HG03060 (cell line): ENCODE data around the gene PET117.
A peak's percentile ranks its signal among the peaks of the same experiment; 100 is the strongest.
"Not testable (repeated sequence)": the region's sequence is repeated elsewhere in the genome, so short reads cannot be mapped to it uniquely, and the experiment has no call there.

Experiments
- ATAC-seq: cut with Tn5 transposase; IDR thresholded peaks from one replicate; pipeline ENCODE4 v1.9.1; 2021; ENCODE audit warnings: low read depth, moderate number of reproducible peaks; ENCODE audit not compliant: unreplicated experiment

PET117 gene

GRCh38 chr20:18137412-18138265 is at the start of gene PET117, which contains the start of gene KAT14:
PET117 (plus strand) TSS chr20:18137863; CDS start chr20:18137956, 93 bp downstream.
KAT14 (plus strand) TSS chr20:18137863; CDS start chr20:18142661, 4,798 bp downstream.
- ATAC-seq = peak; percentile 75

GRCh38 chr20:18088298-18088697 is 49.4 kb upstream of the PET117 start:
- not testable (repeated sequence) for ATAC-seq

- ATAC-seq = not testable (repeated sequence)
Observed at GRCh38 chr20:18088841-18089240, 48.8 kb upstream of the PET117 start.

DNA sequence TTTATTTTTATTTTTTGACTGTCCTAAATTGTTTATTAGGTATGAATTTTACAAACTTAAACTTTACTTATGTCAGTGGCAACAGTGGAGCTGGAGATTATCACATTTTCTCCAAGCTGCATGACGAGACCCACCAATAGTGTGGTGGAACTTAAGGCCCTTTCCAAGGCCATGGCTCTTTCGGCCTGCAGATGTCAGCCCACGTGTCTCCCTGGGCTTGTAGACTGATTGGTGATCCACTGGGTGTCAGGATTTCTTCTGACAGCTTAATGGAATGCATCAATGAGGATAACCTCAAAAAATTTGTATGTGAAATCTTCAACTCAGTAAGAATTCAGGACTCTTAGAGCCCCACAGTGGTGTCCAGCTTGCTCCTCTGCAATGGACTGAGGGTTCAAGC is 47.6 kb upstream of the PET117 start:
- ATAC-seq = no peak

GRCh38 chr20:18090477-18090876 is 47.2 kb upstream of the PET117 start:
- ATAC-seq = no peak

DNA sequence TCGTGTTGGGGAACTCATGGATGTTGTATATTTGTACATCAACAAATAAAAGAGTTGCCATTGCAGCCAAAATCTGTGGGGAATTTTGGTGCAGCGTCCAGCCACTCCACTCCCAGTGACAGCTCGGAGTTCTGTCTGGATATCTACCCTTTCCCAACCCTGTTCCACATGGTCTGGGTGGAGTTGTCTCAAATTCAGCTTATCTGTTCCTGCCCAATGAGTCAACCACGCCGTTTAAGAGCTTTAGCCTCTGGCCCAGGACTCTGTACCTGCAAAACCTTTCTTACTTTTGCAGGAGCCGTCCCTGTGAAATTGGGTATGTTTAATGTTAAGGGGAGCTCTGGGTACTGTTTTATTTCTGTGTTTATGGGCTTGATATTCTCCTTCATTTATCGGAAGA is 46.0 kb upstream of the PET117 start:
- ATAC-seq = no peak

DNA sequence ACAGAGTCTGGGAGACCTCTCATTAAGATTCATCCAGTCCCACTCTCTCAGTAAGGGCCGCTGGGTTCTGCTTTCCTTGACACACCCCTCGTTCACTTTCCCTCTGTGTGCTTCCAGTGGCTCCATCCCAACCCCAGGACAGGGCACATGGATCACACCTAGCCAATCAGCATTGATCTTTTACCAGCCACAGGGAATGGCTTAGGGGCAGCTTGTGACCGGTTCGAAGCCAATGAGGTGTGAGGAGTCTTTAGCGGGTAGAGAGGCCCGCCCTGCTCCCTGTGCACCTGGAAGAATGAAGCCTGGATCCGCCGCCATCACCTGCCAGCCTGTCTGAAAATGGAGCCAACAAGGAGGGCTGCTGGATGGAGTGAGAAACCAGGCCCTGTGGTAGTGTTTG is 44.8 kb upstream of the PET117 start:
- no peak for ATAC-seq

- no peak for ATAC-seq
Observed at GRCh38 chr20:18093388-18093787, 44.3 kb upstream of the PET117 start.

DNA sequence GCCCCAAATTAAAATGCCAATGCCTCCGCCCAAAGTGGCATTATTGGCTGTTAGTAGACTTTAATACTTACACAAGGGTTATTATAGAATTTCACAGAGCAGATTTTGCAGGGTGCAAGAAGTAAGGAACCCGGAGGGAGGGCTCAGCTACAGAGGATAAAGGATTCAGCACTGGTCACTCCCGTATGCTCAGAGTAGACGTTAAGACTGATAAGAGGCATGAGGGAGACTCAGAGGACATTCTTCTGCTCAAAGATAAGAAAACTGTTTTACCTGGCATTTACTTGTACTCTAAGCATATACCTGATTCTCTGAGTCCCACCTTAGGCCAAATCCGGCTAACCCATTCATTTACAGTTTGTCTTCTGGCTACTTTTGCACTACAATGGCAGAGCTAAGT is 43.5 kb upstream of the PET117 start:
- ATAC-seq = no peak

DNA sequence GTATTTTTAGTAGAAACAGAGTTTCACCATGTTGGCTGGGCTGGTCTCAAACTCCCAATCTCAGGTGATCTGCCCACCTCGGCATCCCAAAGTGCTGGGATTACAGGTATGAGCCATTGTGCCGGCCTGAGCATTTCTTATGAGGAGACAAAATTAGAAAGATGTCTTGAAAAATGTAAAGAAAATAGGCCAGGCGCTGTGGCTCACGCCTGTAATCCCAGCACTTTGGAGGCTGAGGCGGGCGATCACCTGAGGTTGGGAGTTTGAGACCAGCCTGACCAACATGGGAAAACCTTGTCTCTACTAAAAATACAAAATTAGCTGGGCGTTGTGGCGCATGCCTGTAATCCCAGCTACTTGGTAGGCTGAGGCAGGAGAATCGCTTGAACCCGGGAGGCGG is 37.1 kb upstream of the PET117 start:
- ATAC-seq = not testable (repeated sequence)

DNA sequence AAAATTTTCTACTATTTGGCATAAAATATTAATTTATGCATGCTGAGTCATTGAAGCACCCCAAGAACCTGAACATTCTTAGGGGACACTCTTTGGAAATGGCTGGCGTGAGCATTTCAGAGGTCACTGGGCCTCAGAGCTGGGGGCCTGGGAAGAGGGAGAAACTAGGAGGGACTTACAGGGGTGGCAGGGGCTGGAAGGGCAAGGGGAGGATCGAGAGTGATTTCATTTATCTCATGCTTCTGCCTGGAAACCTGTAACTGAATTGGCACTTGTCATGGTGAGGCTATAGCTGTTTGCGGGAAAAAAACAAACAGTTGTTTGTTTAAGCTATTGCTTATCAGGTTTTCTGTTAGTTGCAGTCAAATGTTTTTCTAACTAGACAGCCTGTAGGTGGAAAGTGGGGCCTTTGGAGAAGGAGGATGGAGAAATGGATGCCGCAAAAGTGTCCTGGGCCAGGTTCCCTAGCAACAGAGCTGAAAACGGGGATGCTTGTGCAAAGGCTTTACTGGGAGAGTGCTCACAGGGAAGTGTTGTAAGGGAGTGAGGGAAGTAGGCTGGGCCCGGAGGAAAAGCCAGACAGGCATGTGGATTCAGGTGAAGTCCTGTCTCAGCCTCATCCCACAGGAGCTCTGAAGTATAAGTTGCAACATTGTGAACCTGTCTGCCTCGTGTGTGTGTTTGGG is 36.4 kb upstream of the PET117 start:
- no peak for ATAC-seq

- no peak for ATAC-seq
Observed at GRCh38 chr20:18103497-18103896, 34.2 kb upstream of the PET117 start.

DNA sequence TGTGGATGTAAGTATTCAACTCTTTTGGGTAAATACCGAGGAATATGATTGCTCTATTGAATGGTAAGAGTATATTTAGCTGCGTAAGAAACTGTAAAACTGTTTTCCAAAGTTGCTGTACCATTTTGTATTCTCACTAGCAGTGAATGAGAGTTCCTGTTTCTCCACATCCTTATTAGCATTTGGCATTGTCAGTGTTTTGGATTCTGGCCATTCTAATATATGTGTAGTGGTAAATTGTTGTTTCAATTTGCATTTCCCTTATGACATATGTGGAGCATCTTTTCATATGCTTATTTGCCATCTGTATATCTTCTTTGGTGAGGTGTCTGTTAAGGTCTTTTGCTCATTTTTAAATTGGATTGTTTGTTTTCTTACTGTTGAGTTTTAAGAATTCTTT is 29.3 kb upstream of the PET117 start:
- no peak for ATAC-seq

- ATAC-seq = not testable (repeated sequence)
Observed at GRCh38 chr20:18128574-18128973, 9.1 kb upstream of the PET117 start.

- no peak for ATAC-seq
Observed at GRCh38 chr20:18132663-18133062, 5.0 kb upstream of the PET117 start.

DNA sequence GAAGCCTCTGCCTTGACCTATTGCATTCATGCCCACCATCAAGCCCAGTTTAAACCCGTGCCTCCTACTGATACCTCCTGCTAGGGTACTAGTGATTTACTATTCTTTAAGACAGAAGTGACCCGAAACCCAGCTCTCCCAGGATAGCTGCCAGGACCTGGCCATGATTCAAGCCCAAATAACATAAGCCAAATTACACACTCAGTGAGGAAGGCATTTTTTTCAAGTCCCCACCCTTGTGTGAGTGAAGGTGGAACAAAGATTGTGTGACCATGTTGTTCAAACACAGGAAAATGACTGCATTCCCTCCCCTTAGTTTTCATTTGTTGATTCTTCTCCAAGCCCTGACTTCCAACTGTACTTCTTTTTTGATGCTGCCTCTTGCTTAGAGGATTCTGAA is 3.7 kb upstream of the PET117 start:
- no peak for ATAC-seq

DNA sequence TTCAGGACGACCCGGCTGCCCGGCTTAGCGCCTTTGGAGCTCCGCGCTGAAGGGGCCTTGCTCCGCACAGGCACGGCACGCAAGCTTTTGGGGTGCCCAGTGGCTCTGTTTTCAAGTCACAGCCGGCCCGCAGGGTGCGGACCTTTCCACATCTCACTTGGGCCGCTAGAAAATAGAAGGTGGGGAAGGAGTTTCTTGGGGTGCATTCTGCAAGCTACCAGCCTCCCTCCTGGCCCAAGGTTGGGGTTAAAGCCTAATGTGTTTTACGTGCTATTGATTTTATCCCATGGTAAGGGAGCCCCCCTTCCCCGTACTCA is 561 bp downstream of the PET117 start:
- ATAC-seq = no peak

DNA sequence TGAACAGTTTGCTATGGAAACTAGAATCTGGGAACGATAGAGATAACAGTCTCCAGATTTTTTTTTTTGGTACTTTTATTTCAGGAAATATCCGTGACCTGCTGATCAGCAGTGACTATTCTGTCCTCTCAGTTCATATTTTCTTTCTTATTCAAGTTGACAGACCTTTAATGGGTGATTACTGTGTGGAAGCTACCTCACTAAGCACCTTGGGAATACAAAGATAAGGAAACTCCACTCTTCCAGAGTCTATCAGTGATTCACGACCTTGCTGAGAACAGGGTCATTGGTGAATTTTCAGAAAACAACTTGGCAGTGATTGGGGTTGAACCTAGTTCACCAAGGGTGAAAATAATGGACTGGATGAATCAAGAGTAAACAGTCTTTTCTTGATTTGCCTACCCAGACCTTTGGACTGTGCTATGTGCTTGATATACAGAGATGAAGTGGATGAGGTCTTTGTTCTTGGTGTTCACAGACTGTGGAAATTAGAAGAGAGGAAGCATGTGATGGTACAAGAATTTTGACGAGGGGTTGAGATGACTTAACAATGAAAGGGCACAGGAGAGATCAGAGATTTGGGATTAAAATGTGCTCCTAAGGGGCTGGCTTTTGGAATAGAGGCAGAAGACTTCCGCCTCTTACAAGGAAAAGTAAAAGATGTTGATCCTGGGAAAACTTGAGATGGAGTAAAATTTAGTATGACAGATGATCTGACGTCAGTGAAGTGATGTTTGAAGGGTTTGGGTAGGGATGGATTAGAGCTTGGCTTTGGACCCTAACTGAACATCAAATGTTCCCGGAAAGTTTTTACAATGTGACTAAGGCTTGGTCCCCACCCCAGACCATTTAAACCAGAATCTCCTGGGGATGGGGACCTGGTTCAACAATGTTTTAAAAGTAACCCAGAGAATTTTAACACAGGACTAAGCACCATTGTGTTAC is 1.2 kb downstream of the PET117 start:
- ATAC-seq = no peak

DNA sequence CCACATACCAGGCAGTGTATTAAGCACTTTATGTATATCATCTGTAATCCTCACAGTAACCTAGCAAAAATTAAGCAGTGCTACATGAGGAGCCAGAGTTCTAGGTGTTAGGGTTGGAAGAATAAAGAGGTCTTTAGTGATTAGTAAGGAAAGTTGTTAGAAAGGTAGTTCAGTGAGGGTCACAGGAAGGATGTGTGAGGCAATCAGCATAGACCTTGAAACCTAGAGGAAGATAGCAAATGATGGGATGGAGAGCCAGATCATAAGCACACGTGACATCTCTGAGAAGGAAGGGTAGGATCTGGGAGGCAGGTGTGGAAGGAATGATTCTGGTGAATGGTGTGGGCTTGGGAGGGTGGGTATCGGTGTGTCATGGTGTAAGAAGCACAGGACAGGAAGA is 2.2 kb downstream of the PET117 start:
- no peak for ATAC-seq

DNA sequence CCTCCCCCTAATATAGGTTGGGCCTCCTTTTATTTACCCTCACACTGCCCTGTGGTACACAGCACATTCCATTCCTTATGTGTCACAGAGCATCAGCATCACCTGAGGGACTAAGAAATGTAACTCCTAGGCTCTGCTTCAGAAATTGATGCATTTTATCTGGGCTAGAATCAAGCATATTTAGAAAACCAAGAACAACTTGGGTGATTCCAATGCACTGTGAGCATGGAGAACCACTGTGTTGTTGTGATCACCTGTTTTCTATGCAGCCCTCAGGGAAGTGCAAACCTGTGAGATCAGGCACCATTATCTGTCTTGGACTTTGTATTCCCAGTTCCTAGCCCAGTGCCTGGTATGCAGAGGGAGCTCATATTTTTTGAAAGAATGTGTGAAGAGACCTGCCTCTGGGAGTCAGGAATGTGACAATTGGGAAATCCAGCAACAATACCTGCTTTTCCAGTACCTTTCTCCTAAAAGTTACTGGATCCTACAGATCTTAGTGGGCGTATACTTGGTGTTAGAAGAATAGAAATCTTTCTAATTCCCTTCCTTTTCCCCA is 7.0 kb downstream of the PET117 start:
- ATAC-seq = no peak

DNA sequence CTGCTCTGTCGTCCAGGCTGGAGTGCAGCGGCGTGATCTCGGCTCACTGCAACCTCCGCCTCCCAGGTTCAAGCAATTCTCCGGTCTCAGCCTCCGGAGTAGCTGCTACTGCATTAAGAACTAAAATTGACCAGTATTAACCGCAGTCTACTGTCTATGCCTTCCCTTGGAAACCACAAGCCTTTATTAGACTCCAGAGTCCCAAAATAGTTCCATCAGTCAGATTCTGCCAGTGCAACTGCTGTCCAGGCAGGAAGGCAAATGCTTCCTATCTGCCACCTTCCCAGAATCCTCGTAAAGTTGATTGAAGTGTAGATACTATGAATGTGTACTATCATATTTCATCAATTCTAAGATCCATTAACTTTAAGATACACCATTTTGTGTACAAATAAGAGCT is 16.7 kb downstream of the PET117 start:
- ATAC-seq = no peak
